GM19452 (cell line): Measurements from ENCODE around the gene RWDD3.

Source experiments
- ATAC-seq: cut with Tn5 transposase; IDR thresholded peaks from one replicate; pipeline ENCODE4 v1.9.1; 2021; ENCODE audit not compliant: unreplicated experiment

The RWDD3 gene, protein sequence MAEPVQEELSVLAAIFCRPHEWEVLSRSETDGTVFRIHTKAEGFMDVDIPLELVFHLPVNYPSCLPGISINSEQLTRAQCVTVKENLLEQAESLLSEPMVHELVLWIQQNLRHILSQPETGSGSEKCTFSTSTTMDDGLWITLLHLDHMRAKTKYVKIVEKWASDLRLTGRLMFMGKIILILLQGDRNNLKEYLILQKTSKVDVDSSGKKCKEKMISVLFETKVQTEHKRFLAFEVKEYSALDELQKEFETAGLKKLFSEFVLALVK

DNA sequence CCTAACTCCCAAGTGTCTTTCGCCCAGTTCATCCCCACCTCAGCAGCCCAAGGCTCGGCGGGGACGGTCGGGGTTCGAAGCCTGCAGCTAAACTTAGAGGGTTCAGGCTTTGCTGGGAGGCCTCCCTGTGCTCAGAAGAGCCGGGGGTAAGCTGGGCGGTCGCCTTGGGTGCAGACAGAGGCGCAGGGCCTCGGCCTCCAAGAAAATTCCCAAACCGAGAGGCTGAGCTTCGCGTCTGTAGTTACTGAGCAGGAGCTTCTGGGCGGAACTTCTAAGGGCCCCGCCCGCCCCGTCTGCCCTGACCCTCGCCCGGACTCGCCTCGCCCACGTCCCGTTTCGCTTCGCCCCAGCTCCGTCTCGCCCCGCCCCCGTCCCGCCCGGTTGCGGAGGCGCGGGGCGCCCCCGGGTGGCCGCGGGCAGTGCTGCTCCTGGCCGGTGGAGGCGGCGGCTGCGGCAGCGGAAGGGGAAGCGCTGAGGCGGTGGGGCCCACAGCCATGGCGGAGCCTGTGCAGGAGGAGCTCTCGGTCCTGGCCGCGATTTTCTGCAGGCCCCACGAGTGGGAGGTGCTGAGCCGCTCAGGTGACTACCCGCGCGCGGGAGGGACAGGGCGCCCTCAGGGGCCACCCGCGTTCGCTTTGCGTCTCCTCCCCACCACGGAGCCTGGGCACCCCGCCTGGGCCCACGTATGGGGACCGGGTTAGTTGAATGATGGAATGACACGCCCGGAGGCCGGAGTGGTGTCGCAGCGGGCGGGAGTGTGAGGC lies at the start of gene RWDD3:
Gene RWDD3 (plus strand): TSS at position 474 of the 764 bp plus-strand sequence. CDS start 21 bp downstream, at position 495.
- peak; percentile 99 for ATAC-seq

DNA sequence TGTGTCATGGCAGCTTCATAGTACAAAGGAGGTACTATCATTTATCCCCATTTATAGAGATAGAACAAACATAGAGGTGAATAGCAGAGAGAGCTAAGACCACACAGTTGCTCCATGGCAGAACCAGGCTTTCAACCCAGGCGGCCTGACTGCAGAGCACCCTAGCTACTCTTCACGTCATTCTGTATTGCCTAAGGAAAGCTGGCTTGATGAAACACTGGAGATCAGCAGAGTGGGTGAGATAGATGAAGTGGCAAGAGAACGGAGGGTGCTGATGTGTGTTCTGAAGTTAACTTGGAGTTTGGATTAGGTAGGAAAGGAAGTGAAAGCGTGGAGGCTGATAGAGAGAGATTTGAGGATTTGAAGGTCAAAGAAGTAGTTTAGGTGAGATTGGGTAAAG lies 47.9 kb upstream of the RWDD3 start:
- ATAC-seq = no peak

DNA sequence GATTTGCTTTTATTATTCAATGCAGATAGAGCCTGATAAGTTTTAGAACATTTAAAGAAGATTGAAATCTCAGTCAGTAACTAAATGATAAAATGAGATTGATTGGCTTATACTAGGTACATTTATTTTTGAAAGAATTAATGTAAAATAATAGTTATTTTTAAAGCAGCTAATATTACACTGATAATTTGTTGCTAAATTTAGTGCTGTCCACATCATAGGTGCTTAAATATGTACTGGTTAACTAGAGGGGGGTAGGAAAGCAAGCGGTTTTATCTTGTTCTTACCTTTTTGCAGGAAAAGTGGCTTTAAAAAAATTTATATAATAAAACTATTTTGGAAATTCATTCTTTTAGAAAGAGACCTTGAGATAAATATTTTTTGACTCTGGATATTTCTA lies 40.4 kb upstream of the RWDD3 start:
- ATAC-seq = no peak

DNA sequence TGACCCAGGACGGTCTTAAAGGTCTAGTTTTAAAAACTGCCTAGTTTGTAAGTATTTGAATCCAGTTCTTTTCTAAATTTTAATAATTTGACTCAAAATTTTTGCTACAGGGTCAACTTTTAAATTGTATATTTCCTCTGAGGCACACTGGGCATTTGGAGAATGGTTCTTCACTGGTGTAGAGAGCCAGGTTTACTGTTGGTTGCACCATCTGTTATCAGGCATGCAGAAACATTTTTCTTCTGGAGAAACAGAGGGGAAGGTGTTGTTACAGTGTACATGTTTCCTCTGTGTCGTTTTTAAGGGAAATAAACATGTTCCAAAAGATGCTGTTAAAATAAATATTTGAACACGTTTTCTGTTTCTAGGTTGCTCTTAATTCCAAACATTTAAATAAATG lies 39.0 kb upstream of the RWDD3 start:
- ATAC-seq = no peak

DNA sequence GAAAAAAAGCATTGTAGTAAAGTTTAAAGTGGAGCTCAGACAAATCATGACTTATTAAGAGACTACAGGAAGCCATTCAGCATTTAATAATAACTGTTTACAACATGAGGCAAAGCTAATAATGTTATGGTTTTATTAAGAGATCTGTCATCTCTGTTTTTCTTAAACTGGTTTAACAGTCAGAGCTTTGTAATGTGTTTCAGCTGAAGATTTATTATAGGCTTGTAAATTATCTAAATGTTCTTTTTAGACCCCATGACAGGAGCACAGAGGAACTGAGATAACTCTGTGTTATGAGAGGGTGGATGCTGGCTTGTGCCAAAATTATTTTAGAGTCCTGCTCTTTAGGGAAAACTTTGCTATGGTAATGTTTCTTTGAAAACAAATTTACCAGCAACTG lies 38.0 kb upstream of the RWDD3 start:
- no peak for ATAC-seq

DNA sequence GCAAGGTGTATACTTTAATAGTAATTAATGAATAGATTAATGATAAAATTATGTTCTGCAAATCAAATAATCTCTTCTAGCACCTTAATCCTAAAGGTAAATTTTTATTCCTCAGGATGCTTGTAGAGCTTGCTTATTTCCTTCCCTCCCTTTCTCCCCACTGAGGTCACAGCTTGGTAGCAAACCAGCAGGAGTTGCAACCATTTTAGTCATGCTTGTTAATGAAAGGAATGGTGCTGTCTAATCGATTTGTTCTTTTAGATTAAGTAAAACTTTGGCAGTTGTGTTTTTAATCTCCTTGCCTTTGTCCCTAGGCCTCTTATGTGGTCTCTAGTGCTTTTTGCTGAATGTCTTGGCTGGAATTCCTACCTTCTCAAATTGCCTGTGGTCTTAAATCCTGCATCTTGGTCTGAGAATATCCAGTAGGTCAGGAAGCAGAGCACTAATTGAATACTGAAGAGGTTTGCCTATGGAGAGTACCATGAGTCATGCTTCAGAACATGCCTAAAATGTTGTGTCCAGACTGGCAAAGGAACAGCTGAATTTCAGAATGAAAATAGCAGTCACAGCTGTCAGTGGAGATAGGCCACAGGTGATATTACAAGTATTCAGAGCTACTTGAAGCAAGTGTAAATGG lies 36.3 kb upstream of the RWDD3 start:
- ATAC-seq = no peak

DNA sequence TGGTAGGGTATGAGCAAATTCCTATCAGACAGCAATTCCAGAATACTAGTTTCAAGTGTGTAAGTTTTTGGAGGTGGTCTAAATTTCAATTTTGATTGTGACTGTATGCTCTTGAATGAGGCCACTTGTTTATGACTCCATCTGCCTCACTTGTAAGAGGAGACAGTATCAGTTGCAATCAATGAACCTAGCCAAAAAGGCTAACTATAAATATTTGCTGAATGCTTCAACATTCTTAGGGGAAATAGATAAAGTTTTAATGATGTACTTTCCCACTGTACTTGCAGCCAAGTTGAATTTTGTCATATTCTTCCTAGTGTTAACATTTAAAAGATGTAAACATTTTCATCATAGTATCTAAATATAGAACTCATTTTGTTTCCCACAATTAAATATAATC lies 32.1 kb upstream of the RWDD3 start:
- ATAC-seq = no peak

DNA sequence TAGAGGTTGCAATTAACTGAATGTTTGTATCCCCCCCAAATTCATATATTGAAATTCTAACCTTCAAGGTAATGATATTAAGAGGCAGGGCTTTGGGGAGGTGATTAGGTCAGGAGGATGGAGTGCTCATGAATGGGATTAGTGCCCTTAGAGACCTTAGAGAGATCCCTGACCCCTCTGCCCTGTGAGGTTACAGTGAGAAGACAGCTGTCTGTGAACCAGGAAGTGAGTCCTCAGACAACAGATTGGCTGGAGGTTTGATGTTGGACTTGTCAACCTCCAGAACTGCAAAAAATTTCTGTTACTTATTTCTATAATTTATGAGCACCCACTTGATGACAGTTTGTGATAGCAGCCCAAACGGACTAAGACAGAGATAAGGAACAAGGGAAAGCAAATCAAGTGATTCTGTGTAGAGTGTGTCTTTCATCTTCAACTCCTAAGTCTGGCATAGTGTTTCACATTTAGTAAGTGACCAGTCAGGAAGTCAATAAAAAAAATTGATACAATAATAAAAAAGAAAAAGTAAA lies 30.0 kb upstream of the RWDD3 start:
- ATAC-seq = no peak

DNA sequence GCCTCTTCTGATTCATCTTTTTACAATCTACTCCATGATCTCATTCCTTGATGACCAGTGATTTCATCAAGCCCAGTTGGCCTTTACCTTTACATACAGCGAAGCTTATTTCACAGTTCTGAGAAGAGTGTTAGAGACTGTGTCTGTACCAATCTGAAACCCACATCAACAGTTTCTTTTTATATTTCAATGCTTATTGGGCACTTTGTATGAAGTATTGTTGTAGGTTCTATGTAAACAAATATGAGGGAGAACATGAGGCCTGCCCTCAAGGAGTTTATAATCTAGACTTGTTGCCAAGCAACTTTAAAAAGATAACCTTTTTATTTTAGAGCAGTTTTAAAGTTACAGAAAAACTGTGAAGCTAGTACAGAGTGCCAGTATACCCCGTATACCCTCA lies 27.5 kb upstream of the RWDD3 start:
- ATAC-seq = no peak

DNA sequence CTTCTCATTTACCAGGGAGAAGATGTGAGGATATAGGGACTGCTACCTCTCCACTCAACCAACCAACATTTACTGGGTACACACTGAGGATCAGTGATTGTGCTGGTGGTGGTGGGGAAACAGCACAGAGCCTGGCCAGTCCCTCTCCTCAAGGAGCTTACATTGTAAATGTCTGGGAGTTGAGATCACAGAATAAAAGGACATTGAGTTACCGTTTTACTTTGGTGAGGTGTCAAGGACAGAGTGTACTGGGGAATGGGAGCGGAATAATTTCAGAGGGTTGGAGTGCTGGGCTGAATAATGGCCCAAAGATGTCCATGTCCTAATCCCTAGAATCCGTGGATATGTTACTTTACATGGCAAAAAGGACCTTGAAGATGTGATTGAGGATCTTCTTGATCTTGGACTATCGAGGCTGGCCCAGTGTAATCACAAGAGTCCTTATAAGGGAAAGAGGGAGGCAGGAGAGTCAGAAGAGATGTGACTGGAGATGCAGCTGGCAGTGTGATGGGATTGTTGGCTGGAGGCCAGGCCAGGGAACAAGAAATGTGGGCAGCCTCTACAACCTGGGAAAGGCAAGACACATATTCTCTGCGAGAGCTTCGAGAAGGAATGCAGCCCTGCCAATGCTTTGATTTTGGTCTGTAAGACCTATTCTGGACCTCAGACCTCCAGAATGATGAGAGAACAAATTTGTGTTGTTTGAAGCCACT lies 26.6 kb upstream of the RWDD3 start:
- ATAC-seq = no peak

DNA sequence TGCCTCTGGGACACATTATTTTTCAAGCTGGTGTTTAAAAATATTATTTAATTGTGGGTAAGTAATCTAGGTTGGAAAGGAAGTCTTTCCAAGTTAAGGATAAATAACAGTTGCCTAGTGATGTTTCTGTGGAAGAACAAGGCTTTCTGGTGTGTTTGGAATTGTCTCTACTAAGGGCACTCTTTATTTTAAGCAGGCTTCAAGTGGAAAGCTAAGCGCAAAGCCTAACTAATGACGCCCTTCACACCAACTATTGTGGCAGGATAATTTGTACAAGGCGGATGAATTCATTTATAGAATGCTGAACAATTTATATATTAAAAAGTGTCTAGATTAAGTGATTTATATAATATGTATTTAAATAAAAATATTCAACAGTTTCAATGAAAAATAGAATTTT lies 25.1 kb upstream of the RWDD3 start:
- no peak for ATAC-seq

DNA sequence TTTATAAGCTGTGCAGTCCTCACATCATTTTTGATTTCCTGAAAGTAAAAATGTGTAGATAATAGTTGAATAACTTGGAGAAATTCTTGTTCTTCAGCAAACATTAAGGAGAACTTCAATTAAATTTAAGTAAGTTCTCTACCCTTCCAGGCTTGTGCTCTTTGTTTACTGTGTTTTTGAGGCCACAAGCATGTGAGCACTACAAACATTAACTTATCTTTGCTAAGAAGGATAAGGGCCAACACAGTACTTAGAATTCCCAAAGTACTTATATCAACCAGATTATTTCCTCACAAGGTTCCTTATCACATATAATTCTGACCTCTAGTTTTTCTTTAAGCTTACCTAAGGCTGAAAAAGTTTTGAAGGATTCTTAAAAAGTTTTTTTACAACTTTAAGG lies 24.7 kb upstream of the RWDD3 start:
- ATAC-seq = no peak

DNA sequence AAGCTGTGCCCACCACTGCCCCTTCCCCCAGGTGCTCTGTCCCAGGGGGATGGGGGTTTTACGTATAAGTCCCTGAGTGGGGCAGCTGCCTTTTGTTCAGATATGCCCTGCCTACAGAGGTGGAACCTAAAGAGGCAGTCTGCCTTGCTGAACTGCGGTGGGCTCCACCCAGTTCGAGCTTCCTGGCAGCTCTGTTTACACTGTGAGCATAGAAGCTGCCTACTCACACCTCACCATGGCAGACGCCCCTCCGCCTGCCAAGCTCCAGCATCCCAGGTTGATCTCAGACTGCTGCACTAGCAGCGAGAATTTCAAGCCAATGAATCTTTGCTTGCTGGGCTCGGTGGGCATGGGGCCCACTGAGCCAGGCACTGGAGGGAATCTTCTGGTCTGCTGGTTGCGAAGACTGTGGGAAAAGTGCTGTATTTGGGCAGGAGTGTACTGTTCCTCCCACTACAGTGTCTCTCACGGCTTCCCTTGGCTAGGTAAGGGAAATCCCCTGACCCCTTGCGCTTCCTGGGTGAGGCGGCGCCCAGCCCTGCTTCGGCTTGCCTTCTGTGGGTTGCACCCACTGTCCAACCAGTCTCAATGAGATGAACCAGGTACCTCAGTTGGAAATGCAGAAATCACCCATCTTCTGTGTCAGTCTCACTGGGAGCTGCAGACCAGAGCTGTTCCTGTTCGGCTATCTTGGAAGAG lies 17.6 kb upstream of the RWDD3 start:
- no peak for ATAC-seq

DNA sequence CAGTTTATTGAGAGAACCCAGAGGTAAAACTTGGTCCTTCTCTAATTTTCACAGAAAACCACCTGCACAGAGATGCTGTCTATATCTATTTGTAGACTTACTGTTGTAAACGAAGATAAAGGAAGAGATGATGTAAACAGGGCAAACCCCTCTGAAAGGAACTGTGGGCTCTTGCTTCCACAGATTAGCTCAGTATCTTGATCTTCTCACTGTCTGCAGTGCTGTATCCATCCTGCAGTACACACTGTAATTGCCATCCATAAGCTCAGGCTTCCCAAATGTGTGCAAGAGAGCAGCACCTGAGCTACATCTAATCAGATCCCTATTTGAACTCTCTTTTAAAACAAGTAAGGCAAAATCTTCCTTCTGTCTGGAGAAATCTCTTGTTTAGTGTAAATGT lies 16.6 kb upstream of the RWDD3 start:
- ATAC-seq = no peak

DNA sequence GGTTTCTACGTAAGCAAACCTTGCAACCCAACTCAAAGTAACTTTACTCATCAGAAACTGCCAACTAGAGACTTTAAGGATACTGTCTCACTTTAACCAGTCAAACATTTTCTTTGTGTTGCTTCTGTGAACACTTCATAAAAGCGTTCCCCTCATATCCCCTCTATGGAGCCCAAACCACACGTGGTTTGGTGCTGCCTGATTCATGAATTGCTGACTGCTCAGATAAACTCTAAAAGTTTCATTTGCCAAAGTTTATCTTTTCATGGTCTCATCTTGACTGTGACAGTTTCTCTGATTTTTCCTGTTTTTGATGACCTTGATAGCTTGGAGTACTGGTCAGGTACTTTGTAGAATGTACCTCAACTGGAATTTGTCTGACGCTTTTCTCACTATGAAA lies 14.6 kb upstream of the RWDD3 start:
- no peak for ATAC-seq

DNA sequence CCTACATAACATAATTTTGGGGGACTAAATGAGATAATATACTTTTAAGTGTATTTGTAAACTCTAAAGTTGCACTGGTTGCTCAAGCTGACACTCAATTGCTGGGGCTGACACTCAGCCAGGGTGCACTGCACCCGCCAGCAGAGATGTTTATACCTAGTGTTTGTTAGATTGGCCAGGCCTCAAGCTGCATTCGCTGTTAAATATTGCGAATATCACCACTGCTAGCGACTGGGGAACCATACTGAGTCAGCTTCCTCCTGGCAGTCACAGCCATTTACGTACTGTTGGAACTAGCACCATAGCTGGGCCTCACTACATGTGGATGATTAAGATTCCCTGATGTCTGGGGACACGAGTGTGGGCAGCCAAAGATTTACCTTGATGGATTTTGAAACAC lies 12.7 kb upstream of the RWDD3 start:
- ATAC-seq = no peak

DNA sequence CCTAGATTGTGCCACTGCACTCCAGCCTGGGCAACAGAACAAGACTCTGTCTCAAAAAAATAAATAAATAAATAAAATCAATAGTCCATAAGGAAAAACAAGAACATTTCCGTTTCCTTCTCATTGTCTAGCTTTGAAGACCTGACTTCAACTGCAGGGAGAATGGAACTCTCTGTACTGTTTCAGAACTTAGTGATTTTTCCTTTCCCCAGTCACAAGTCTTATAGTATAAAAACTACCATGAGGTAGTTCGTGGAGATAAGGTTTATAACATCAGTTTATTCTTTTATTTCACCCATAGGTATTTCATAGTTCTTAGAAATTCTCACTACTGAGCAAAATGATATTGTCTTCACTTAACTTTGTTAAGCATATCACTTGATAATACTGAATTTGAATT lies 11.4 kb upstream of the RWDD3 start:
- no peak for ATAC-seq

DNA sequence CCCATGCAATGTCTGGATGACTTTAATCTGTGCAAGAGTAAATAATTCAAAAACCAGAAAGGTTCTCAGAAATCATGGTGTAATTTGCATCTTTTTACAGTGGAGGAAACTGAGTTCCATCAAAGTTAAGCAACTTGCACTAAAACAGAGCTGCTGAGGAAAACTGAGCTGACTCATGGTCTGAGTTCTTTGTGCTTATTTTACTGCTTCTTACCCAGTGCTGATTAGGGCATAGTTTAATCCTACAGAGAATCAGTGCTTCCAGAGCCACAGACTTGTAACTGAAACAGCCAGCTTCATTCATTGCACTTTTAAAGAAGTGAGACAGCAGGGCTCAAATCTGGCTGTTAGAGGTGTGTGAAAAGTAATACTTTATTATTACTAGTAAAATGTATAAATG lies 10.9 kb upstream of the RWDD3 start:
- ATAC-seq = no peak

DNA sequence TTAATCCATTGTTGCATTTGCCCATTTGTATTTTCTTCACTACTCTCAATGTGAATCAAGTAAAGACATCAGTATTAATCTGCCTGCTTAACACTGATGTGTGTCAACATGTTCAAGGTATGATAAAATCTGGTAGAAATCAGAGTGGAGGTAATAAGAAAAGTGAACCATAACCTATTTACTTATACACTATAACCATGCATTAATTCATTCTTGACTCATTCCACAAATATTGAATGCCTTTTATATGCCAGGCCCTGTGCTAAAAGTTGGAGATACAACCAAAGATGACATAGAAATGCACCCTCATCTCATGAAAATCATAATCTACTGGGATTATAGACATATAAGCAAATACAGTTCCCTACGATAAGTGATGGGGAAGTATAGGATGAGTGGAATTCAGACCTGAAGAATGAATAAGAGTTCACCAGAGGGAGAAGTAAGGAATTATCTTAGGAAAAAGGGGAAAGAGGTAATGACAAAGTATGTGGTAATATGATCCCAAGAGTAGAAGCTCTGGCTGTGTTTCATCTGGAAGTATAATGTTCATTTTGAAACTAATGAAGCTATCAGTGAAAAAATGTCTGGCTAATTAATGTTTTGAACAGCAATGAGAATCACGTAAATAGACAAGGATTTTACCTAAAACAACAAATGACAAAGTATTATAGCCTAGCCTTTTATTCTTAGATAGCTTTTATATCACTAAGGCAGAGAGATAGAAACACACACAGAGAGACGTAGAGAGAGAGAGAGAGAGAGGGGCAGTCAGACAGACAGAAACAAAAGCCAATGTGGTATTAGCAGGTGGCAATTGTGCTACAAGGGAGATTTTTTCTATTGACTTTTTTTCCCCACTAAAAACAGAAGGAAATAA lies 7.0 kb upstream of the RWDD3 start:
- ATAC-seq = no peak

DNA sequence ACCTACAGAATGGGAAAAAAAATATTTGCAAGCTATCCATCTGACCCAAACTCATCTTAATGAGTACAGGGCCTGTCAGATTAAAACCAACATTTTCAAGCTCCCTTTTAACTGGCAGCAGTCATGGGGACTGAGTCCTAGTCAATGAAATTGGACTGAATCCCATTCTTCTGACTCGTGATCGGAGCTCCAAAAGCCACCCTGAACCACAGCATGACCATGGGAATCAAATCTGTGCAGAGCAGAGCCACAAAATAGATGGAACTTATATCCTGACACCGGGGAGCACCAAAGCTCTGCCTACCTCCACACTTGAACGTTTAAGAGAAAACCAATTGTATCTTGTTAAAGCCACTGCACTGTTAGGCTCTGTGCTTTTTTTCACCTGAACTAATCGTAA lies 5.0 kb upstream of the RWDD3 start:
- ATAC-seq = no peak
